PC-3 (cell line): ENCODE measurements around the gene CNTNAP5. TPM values are rescaled to one million over a fixed set of nuclear protein-coding genes. Genes with fewer than 3 reads are reported as not detected.

ENCODE experiments used
- ATAC-seq: fragments of 200-7000 bp; cut with Tn5 transposase; 2 replicates; pipeline ENCODE4 v1.9.1; 2020; ENCODE audit warnings: mild to moderate bottlenecking, moderate library complexity
- BruUV-seq: library from RNA; stranded (reverse); fragments of 400-500 nt; replicated peaks from 2 replicates; lab custom pipeline; 2021; lab: Mats Ljungman, UMichigan
- CTCF ChIA-PET: fragments of 300-600 bp; sonication (Branson Sonifier 250); formaldehyde crosslinking; loops from one replicate; lab custom pipeline; 2022; ENCODE audit warnings: antibody characterized with exemption; lab: Charles Lee
- POLR2A ChIA-PET: fragments of 300-600 bp; sonication (Branson Sonifier 250); formaldehyde crosslinking; loops from one replicate; lab custom pipeline; 2022; ENCODE audit warnings: antibody characterized with exemption; ENCODE audit not compliant: unreplicated experiment; lab: Charles Lee
- DNase-seq: peaks from one replicate; pipeline ENCODE4 v3.0.0-alpha.2; 2015
- H2AFZ ChIP-seq: fragments of 300-600 bp; sonication (generic); 2 replicates; pipeline ENCODE4 v1.6.0; 2016; ENCODE audit warnings: antibody characterized with exemption, low read length
- H3F3A ChIP-seq: fragments of 300-600 bp; sonication (generic); one replicate; pipeline ENCODE4 v1.6.0; 2017; ENCODE audit warnings: antibody characterized with exemption, low read length, control low read depth, mild to moderate bottlenecking; ENCODE audit not compliant: unreplicated experiment
- H3K27ac ChIP-seq: fragments of 300-600 bp; sonication (generic); 2 replicates; pipeline ENCODE4 v1.5.1; 2016; ENCODE audit warnings: mild to moderate bottlenecking, low read length
- H3K27me3 ChIP-seq: fragments of 300-600 bp; sonication (generic); 2 replicates; pipeline ENCODE4 v1.6.1; 2016; ENCODE audit warnings: low read length, mixed read lengths
- H3K36me3 ChIP-seq: fragments of 300-600 bp; sonication (generic); 2 replicates; pipeline ENCODE4 v1.6.1; 2016; ENCODE audit warnings: low read depth, mixed run types, low read length, mixed read lengths
- H3K4me1 ChIP-seq: fragments of 300-600 bp; sonication (generic); 2 replicates; pipeline ENCODE4 v1.5.1; 2016; ENCODE audit warnings: low read length; ENCODE audit not compliant: insufficient read depth
- H3K4me2 ChIP-seq: fragments of 300-600 bp; sonication (generic); 2 replicates; pipeline ENCODE4 v1.6.0; 2016; ENCODE audit warnings: low read length
- H3K4me3 ChIP-seq: fragments of 300-600 bp; sonication (generic); 2 replicates; pipeline ENCODE4 v1.5.1; 2016; ENCODE audit warnings: mild to moderate bottlenecking, low read length, mixed read lengths
- H3K79me2 ChIP-seq: fragments of 300-600 bp; sonication (generic); 2 replicates; pipeline ENCODE4 v1.6.1; 2017; ENCODE audit warnings: low read length, mixed read lengths
- H3K9ac ChIP-seq: fragments of 300-600 bp; sonication (generic); 2 replicates; pipeline ENCODE4 v1.6.0; 2016; ENCODE audit warnings: mild to moderate bottlenecking, low read length
- H3K9me2 ChIP-seq: fragments of 300-600 bp; sonication (generic); replicated peaks from 2 replicates; pipeline ENCODE4 v1.6.1; 2016; ENCODE audit warnings: mixed run types, low read length, mixed read lengths
- H3K9me3 ChIP-seq: fragments of 300-600 bp; sonication (generic); 2 replicates; pipeline ENCODE4 v1.6.1; 2016; ENCODE audit warnings: low read length, mixed read lengths
- H4K20me1 ChIP-seq: fragments of 300-600 bp; sonication (generic); 2 replicates; pipeline ENCODE4 v1.6.1; 2016; ENCODE audit warnings: low read length, mixed read lengths
- CTCF ChIP-seq: fragments of 300-600 bp; sonication (generic); conservative IDR thresholded peaks from 2 replicates; pipeline ENCODE4 v1.5.1; 2017; ENCODE audit warnings: antibody characterized with exemption, low read depth, mild to moderate bottlenecking, low read length
- EZH2 ChIP-seq: fragments of 300-600 bp; sonication (generic); IDR thresholded peaks from one replicate; pipeline ENCODE4 v1.6.1; 2017; ENCODE audit warnings: antibody characterized with exemption, mild to moderate bottlenecking, low read length; ENCODE audit not compliant: unreplicated experiment
- EZH2phosphoT487 ChIP-seq: fragments of 300-600 bp; sonication (generic); IDR thresholded peaks from 2 replicates; pipeline ENCODE4 v1.6.1; 2018; ENCODE audit warnings: mild to moderate bottlenecking, antibody characterized with exemption, low read length, borderline replicate concordance
- intact Hi-C: fragments of 100-400 bp; cut with micrococcal nuclease; formaldehyde crosslinking; loops from 2 replicates; pipeline ENCODE4 v1.9.0; 2023
- total RNA-seq: library from RNA; depleted of rRNA; stranded (reverse); fragments of >200 nt; gene quantifications from 2 replicates; pipeline ENCODE4 v1.2.3, GENCODE V29; 2014

The CNTNAP5 gene
- total RNA-seq, 1 experiment from 2014 or later, result not detected

GRCh38 chr2:124254621-124255020 is 229.5 kb downstream of the CNTNAP5 start:
- TF ChIP-seq CTCF (no peak), EZH2 (no peak), EZH2phosphoT487 (no peak)
- CTCF ChIA-PET, result no interaction called here

GRCh38 chr2:124257120-124257519 is 232.0 kb downstream of the CNTNAP5 start:
- Histone ChIP-seq H3K36me3 (no peaks in the 10 kb centered on the region), H3K4me3 (no peak overlapping the region), H3K27me3 (no peaks in the 10 kb centered on the region), H3K4me1 (no peaks in the 10 kb centered on the region), H3F3A (no peaks in the 10 kb centered on the region), H2AFZ (no peak overlapping the region), H3K9ac (no peak overlapping the region), H4K20me1 (no peaks in the 10 kb centered on the region), H3K9me2 (no peaks in the 10 kb centered on the region), H3K4me2 (no peak overlapping the region), H3K79me2 (no peaks in the 10 kb centered on the region), H3K9me3 (no peaks in the 10 kb centered on the region), H3K27ac (no peak overlapping the region)
- no peak for DNase-seq
- BruUV-seq, result no TSS peak
- ATAC-seq, result no peak
- intact Hi-C loops, result no loop called here
- TF ChIP-seq CTCF, result no peak
- TF ChIP-seq EZH2phosphoT487, result no peak
- no peak for TF ChIP-seq EZH2
- ChIA-PET CTCF (no interaction called here), POLR2A (no interaction called here)

More at GRCh38 chr2:124254621-124255020, 229.5 kb downstream of the CNTNAP5 start:
- H3K9ac ChIP-seq, result no peak overlapping the region
- H3K79me2 ChIP-seq, result no peaks in the 10 kb centered on the region
- no peaks in the 10 kb centered on the region for H3F3A ChIP-seq
- DNase-seq (no peak), ATAC-seq (no peak)
- H3K4me3 ChIP-seq, result no peak overlapping the region
- H3K9me2 ChIP-seq, result no peaks in the 10 kb centered on the region
- no peaks in the 10 kb centered on the region for H3K4me1 ChIP-seq
- POLR2A ChIA-PET, result no interaction called here
- H3K9me3 ChIP-seq, result no peaks in the 10 kb centered on the region
- no peak overlapping the region for H2AFZ ChIP-seq
- intact Hi-C loops, result no loop called here
- no TSS peak for BruUV-seq
- no peak overlapping the region for H3K4me2 ChIP-seq
- no peak overlapping the region for H3K27ac ChIP-seq
- no peaks in the 10 kb centered on the region for H3K27me3 ChIP-seq
- no peaks in the 10 kb centered on the region for H4K20me1 ChIP-seq
- H3K36me3 ChIP-seq, result no peaks in the 10 kb centered on the region

- intact Hi-C loops, result no loop called here
- CTCF ChIA-PET, result no interaction called here
- BruUV-seq, result no TSS peak
Observed at GRCh38 chr2:124258140-124258880, 233.2 kb downstream of the CNTNAP5 start.

More at GRCh38 chr2:124258140-124258880, 233.2 kb downstream of the CNTNAP5 start:
- TF ChIP-seq EZH2, result no peak
- TF ChIP-seq EZH2phosphoT487, result no peak
- TF ChIP-seq CTCF, result no peak
- H3K4me2 ChIP-seq, result no peak overlapping the region
- H3F3A ChIP-seq, result no peaks in the 10 kb centered on the region
- no peak overlapping the region for H2AFZ ChIP-seq
- POLR2A ChIA-PET, result no interaction called here
- no peak overlapping the region for H3K9ac ChIP-seq
- ATAC-seq (no peak), DNase-seq (peak; percentile 39)
- no peaks in the 10 kb centered on the region for H3K79me2 ChIP-seq
- no peak overlapping the region for H3K27ac ChIP-seq
- no peaks in the 10 kb centered on the region for H4K20me1 ChIP-seq
- H3K27me3 ChIP-seq, result no peaks in the 10 kb centered on the region
- H3K9me3 ChIP-seq, result no peaks in the 10 kb centered on the region
- no peaks in the 10 kb centered on the region for H3K4me1 ChIP-seq
- H3K36me3 ChIP-seq, result no peaks in the 10 kb centered on the region
- no peaks in the 10 kb centered on the region for H3K9me2 ChIP-seq
- H3K4me3 ChIP-seq, result no peak overlapping the region
